BJ (cell line): ENCODE results near the gene LYVE1. TPM values are rescaled to one million over a fixed set of nuclear protein-coding genes. Genes with fewer than 3 reads are reported as not detected.

Experiments
- CTCF ChIA-PET: fragments of 350-600 bp; formaldehyde crosslinking; extraction: SDS; loops from one replicate; lab custom pipeline; 2021; ENCODE audit warnings: antibody characterized with exemption, inconsistent platforms; lab: Yijun Ruan, JAX
- POLR2A ChIA-PET: fragments of 300-600 bp; sonication (Branson Sonifier 250); formaldehyde crosslinking; extraction: SDS; loops from one replicate; lab custom pipeline; 2021; ENCODE audit warnings: antibody characterized with exemption; lab: Charles Lee
- DNase-seq: peaks from one replicate; pipeline ENCODE4 v3.0.0-alpha.2; 2011; ENCODE audit warnings: low read depth
- H3K27me3 ChIP-seq: 2 replicates; pipeline ENCODE4 v1.6.0; 2011; ENCODE audit warnings: low read length; ENCODE audit not compliant: control insufficient read depth, insufficient read depth
- H3K36me3 ChIP-seq: 2 replicates; pipeline ENCODE4 v1.5.1; 2011; ENCODE audit warnings: low read length; ENCODE audit not compliant: control insufficient read depth, insufficient read depth
- H3K4me3 ChIP-seq: 2 replicates; pipeline ENCODE4 v1.5.1; 2011; ENCODE audit warnings: low read depth, mild to moderate bottlenecking, control low read depth, low read length
- CTCF ChIP-seq: IDR thresholded peaks from 2 replicates; pipeline ENCODE4 v1.5.1; 2011; ENCODE audit warnings: low read depth, mild to moderate bottlenecking, control low read depth, inconsistent platforms, low read length, moderate library complexity; ENCODE audit not compliant: insufficient read depth
- polyA plus RNA-seq: library from polyadenylated mRNA; depleted of rRNA; stranded (reverse); fragments of >200 nt; gene quantifications from 2 replicates; pipeline ENCODE4 v1.2.3, GENCODE V29; 2011

Gene LYVE1
- polyA plus RNA-seq, 1 experiment, result 0.15 TPM

- Histone ChIP-seq H3K36me3 (no peaks in the 10 kb centered on the region), H3K4me3 (no peak overlapping the region), H3K27me3 (no peaks in the 10 kb centered on the region)
- no peak for DNase-seq
- no peak for TF ChIP-seq CTCF
- CTCF ChIA-PET, result interaction anchor here (1.1 kb wide), 1 partner anchor 9 kb away, joined by 4 read pairs; no protein-coding TSS in a partner anchor
- POLR2A ChIA-PET, result no interaction called here
Observed at GRCh38 chr11:10567446-10567845, 1.0 kb downstream of the LYVE1 start.

DNA sequence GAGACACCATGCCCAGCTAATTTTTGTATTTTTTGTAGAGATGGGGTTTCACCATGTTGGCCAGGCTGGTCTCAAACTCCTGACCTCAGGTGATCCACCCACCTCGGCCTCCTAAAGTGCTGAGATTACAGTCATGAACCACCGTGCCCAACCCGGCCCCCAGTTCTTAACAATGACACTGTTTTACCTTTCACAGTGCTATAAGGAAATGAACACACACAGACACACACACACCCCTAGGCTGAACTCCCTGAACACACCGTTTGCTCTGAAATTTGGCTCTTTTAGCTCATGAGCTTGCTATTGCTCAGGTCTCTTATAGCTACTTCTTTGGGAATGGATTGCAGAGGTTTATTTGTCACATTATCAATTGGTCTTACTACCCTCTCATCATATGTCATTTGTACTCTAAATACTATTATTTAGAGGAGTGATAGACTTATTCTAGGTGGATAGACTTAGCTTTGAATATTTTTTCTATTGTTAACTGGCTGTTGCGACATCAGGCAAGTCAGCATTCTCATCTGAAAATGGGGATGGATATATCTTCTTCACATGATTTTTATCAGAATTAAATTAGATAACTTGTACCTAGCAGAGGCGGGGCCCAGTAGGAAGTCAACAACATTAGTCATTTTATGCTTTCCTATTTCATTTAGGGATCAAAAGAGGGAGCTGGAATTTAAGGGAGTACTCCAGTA is 2.1 kb downstream of the LYVE1 start:
- TF ChIP-seq CTCF, result no peak
- H3K4me3 ChIP-seq, result no peak overlapping the region
- CTCF ChIA-PET, result no interaction called here
- DNase-seq, result no peak
- no peaks in the 10 kb centered on the region for H3K36me3 ChIP-seq
- POLR2A ChIA-PET, result no interaction called here
- no peaks in the 10 kb centered on the region for H3K27me3 ChIP-seq

DNA sequence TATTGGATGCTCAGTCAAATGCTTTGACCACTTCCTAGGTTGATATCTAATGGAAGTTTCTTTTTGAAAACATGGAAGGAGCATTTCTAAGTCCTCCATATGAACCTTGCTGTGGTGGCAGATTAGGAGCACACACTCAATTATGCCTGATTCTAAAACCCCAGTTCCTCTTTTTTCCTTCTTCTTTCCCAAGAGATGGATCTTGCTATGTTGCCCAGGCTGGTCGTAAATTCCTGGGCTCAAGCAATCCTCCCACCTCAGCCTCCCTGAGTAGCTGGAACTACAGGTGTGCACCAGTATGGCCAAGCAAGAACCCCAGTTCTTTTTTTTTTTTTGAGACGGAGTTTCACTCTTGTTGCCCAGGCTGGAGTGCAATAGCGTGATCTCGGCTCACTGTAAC is 3.0 kb downstream of the LYVE1 start:
- DNase-seq, result no peak
- TF ChIP-seq CTCF, result no peak
- Histone ChIP-seq H3K4me3 (no peak overlapping the region), H3K36me3 (no peaks in the 10 kb centered on the region), H3K27me3 (no peaks in the 10 kb centered on the region)
- CTCF ChIA-PET, result interaction anchor here (1.2 to 1.9 kb wide), 2 partner anchors 9 to 10 kb away, joined by 5 read pairs; no protein-coding TSS in a partner anchor
- POLR2A ChIA-PET, result no interaction called here

- peak; percentile 47 for TF ChIP-seq CTCF
- ChIA-PET CTCF (interaction anchor here (0.9 to 1.9 kb wide), 5 partner anchors 9 to 89 kb away, joined by 3 to 14 read pairs (median 5); partner anchors contain the start of gene RNF141), POLR2A (no interaction called here)
- Histone ChIP-seq H3K27me3 (no peaks in the 10 kb centered on the region), H3K4me3 (no peak overlapping the region), H3K36me3 (no peaks in the 10 kb centered on the region)
- no peak for DNase-seq
Observed at GRCh38 chr11:10564696-10565318, 3.7 kb downstream of the LYVE1 start.

GRCh38 chr11:10564030-10564429 is 4.4 kb downstream of the LYVE1 start:
- Histone ChIP-seq H3K4me3 (no peak overlapping the region), H3K27me3 (no peaks in the 10 kb centered on the region), H3K36me3 (no peaks in the 10 kb centered on the region)
- ChIA-PET POLR2A (no interaction called here), CTCF (interaction anchor here (0.7 to 1.9 kb wide), 4 partner anchors 10 to 23 kb away, joined by 3 to 14 read pairs (median 4); partner anchors contain the start of gene RNF141)
- DNase-seq, result no peak
- no peak for TF ChIP-seq CTCF
